Keratinocyte (primary cell): ENCODE results near the gene TCFL5.

Source experiments
- CTCF ChIP-seq, 3 experiments: IDR thresholded peaks in 1 of 3; conservative IDR thresholded peaks in 1 of 3; optimal IDR thresholded peaks in 1 of 3; 2 replicates in 2 of 3; 3 replicates in 1 of 3; pipeline versions ENCODE3 to v1.5.1; 2011; ENCODE audit warnings: low read length in 3 of 3, mild to moderate bottlenecking in 3 of 3, moderate library complexity in 2 of 3, control low read depth in 1 of 3, inconsistent platforms in 1 of 3; ENCODE audit not compliant: insufficient read depth in 2 of 3; ENCODE audit errors: extremely low read depth in 1 of 3
- EZH2 ChIP-seq: IDR thresholded peaks from one replicate; pipeline ENCODE4 v1.6.1; 2012; ENCODE audit warnings: inconsistent platforms, mild to moderate bottlenecking, low read length, moderate library complexity

- TF ChIP-seq EZH2 (no peak), CTCF (optimal IDR thresholded peaks at IDR 0.05 in 1 of 3, IDR thresholded peaks at IDR 0.05 in 1 of 3, conservative IDR thresholded peaks at IDR 0.05 in 1 of 3; ENCODE audit: extremely low read depth in 1 of 3, insufficient read depth in 2 of 3, low read length in 3 of 3) (no peak)
These were observed 55.8 kb downstream of the TCFL5 start for GRCh38 chr20:62805711-62806382.
